Testis (tissue), 3 donors: Measurements from ENCODE around the gene KCNQ1. TPM values are rescaled to one million over a fixed set of nuclear protein-coding genes. Genes with fewer than 3 reads are reported as not detected.

ENCODE experiments used
- DNase-seq: peaks from one replicate; pipeline ENCODE4 v3.0.0-alpha.2; 2019
- H3K27ac ChIP-seq, 2 donors: fragments of 200-600 bp; sonication (generic); one replicate each; pipeline ENCODE4 v1.5.1; 2019
- H3K27me3 ChIP-seq: fragments of 200-600 bp; sonication (generic); one replicate; pipeline ENCODE4 v1.5.1; 2019
- H3K36me3 ChIP-seq: fragments of 200-600 bp; sonication (generic); one replicate; pipeline ENCODE4 v1.5.1; 2017; ENCODE audit warnings: low read depth; ENCODE audit errors: missing control alignments
- H3K4me1 ChIP-seq: fragments of 200-600 bp; sonication (generic); one replicate; pipeline ENCODE4 v1.5.1; 2019
- H3K4me3 ChIP-seq, 2 donors: fragments of 200-600 bp; sonication (generic); one replicate each; pipeline ENCODE4 v1.5.1; 2017 to 2019
- H3K9me3 ChIP-seq: fragments of 200-600 bp; sonication (generic); one replicate; pipeline ENCODE4 v1.5.1; 2017
- POLR2A ChIP-seq: fragments of 450-650 bp; IDR thresholded peaks from one replicate; pipeline ENCODE4 v1.6.1; 2017; ENCODE audit warnings: antibody characterized with exemption, mild to moderate bottlenecking, moderate library complexity
- WGBS, 2 donors: methylation state at CpG; one replicate each; pipeline ENCODE4 v1.1.5; 2018; 5-methylcytosine and 5-hydroxymethylcytosine counted together
- intact Hi-C: fragments of 100-400 bp; cut with DNase I; formaldehyde crosslinking; loops from one replicate; pipeline ENCODE4 v1.15.1; 2023; ENCODE audit warnings: low total_unique reads
- polyA plus RNA-seq: library from polyadenylated mRNA; stranded (reverse); fragments of 350-450 nt; fragmentation: Illumina TruSeq; extraction: RNeasy Lipid Tissue Mini Kit (QIAGEN cat#74804); gene quantifications from one replicate; pipeline ENCODE4 v1.2.3, GENCODE V29; 2014; ENCODE audit warnings: low read depth, low replicate concordance; ENCODE audit not compliant: insufficient read depth
- total RNA-seq, 2 donors: library from RNA; depleted of rRNA; stranded (reverse); fragments of >200 nt; gene quantifications; one replicate each; pipeline ENCODE4 v1.2.3, GENCODE V29; 2016
- TF ChIP-seq, protein P1 (sequence below), 3 experiments: fragments of 450-650 bp in 2 of 3; fragments of 200-600 bp in 1 of 3; sonication (generic) in 1 of 3; IDR thresholded peaks; one replicate each; pipeline ENCODE4 v1.5.1; 2016 to 2019; ENCODE audit warnings: antibody characterized with exemption in 3 of 3, mild to moderate bottlenecking in 2 of 3, moderate library complexity in 1 of 3

The KCNQ1 gene
- total and polyA plus RNA-seq, 3 donors from 2014 or later, result 6.0 to 24.2 (median 12.8) TPM

DNA sequence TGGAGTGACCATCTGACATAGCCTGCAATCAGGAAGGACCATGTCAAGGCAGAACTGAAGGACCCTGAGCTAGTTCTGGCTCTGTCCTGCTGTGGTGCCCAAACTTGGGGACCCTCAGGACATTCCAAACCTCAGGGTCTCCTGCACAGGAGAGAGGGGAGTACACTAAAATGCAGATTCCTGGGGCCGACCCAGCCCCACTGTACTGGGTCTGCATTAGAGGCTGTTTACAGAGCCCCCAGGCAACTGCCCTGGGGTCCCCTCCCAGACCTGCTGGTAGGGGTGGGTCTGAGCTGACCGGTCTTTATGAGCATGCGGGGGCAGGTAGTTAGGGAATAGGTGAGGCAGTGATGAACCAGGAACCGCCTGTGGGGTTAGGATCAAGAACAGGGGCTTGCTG is 7.3 kb upstream of the KCNQ1 start:
- Histone ChIP-seq H3K4me3 (no peak overlapping the region), H3K9me3 (no peaks in the 10 kb centered on the region), H3K27me3 (no peaks in the 10 kb centered on the region), H3K4me1 (no peaks in the 10 kb centered on the region), H3K36me3 (no peaks in the 10 kb centered on the region), H3K27ac (no peak overlapping the region)
- WGBS, 2 donors, result 90 to 100% methylated on average over 3 to 4 of the region's 4 CpGs
- TF ChIP-seq, protein P1, sequence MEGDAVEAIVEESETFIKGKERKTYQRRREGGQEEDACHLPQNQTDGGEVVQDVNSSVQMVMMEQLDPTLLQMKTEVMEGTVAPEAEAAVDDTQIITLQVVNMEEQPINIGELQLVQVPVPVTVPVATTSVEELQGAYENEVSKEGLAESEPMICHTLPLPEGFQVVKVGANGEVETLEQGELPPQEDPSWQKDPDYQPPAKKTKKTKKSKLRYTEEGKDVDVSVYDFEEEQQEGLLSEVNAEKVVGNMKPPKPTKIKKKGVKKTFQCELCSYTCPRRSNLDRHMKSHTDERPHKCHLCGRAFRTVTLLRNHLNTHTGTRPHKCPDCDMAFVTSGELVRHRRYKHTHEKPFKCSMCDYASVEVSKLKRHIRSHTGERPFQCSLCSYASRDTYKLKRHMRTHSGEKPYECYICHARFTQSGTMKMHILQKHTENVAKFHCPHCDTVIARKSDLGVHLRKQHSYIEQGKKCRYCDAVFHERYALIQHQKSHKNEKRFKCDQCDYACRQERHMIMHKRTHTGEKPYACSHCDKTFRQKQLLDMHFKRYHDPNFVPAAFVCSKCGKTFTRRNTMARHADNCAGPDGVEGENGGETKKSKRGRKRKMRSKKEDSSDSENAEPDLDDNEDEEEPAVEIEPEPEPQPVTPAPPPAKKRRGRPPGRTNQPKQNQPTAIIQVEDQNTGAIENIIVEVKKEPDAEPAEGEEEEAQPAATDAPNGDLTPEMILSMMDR (IDR thresholded peaks at IDR 0.05), result no peak
- TF ChIP-seq POLR2A, result no peak
- no peak for DNase-seq
- intact Hi-C loops, result no loop called here

DNA sequence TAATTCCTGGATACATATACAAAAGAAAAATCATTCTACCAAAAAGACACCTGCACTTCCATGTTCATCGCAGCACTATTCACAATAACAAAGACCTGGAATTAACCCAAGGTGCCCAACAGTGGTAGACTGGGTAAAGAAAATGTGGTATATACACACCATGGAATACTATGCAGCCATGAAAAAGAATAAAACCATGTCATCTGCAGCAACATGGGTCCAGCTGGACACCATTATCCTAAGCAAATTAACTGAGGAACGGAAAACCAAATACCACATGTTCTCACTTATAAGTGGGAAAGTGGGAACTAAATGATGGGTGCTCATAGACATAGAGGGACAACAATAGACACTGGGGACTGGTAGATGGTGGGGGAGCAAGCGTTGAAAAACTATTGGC is 5.0 kb upstream of the KCNQ1 start:
- H3K9me3 ChIP-seq, result no peaks in the 10 kb centered on the region
- WGBS, 2 donors, result 92 to 93% methylated on average over 3 of the region's 3 CpGs
- TF ChIP-seq, protein P1 (IDR thresholded peaks at IDR 0.05), result no peak
- no peak for TF ChIP-seq POLR2A
- H3K27ac ChIP-seq, result no peak overlapping the region
- H3K4me1 ChIP-seq, result no peaks in the 10 kb centered on the region
- H3K4me3 ChIP-seq, result no peak overlapping the region
- intact Hi-C loops, result no loop called here
- H3K36me3 ChIP-seq, result no peaks in the 10 kb centered on the region
- DNase-seq, result no peak
- H3K27me3 ChIP-seq, result no peaks in the 10 kb centered on the region

DNA sequence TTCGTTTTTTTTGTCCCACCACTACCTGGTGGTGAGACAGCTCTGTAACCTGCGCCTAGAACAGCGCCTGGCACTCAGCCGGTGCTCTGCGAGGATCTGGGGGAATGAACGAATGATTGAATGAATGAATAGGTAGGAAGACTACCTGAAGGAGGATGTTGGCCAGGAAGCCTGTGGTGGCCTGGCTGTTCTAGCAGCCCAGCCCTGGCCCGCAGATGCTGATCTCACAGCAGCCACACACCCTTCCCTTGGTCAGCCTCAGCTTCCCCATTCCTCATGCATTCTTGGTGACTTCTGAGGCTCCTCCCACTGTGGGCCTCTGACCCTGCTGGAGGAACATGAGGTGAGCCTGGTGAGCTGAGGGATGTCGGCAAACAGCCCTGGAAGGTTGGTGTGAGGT is 4.2 kb upstream of the KCNQ1 start:
- WGBS, 2 donors, result 83% methylated on average over 8 of the region's 8 CpGs
- no peaks in the 10 kb centered on the region for H3K27me3 ChIP-seq
- H3K36me3 ChIP-seq, result no peaks in the 10 kb centered on the region

DNA sequence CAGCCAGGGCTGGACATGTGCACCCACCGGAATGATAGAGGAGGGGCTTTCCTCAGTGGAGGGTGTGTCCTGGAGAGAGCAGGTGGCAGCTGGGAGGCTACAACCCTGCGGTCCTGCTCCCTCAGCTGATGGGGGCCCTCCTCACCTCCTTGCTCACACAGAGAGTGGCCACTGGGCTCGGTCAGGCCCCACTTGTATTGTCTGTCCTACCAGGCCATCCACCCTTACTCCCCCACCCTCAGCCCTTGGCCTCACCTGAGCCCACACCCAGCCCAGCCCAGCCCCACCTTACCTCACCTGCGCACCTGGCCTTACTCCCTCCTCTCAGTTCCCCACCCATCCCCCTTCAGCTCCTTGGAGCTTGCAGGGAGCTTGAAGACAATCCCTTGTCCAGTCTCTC is 3.6 kb upstream of the KCNQ1 start:
- H3K4me1 ChIP-seq, result no peaks in the 10 kb centered on the region
- H3K4me3 ChIP-seq, result no peak overlapping the region
- DNase-seq, result no peak
- 68 to 76% methylated on average over 3 to 4 of the region's 4 CpGs for WGBS, 2 donors
- H3K9me3 ChIP-seq, result no peaks in the 10 kb centered on the region
- H3K27ac ChIP-seq, result no peak overlapping the region
- H3K27me3 ChIP-seq, result no peaks in the 10 kb centered on the region
- intact Hi-C loops, result no loop called here
- TF ChIP-seq, protein P1 (IDR thresholded peaks at IDR 0.05), result no peak
- no peak for TF ChIP-seq POLR2A
- H3K36me3 ChIP-seq, result no peaks in the 10 kb centered on the region

More for the DNA sequence above, 4.2 kb upstream of the KCNQ1 start:
- intact Hi-C loops, result no loop called here
- Histone ChIP-seq H3K4me1 (no peaks in the 10 kb centered on the region), H3K27ac (no peak overlapping the region), H3K4me3 (no peak overlapping the region), H3K9me3 (no peaks in the 10 kb centered on the region)
- DNase-seq, result no peak
- no peak for TF ChIP-seq POLR2A
- TF ChIP-seq, protein P1 (IDR thresholded peaks at IDR 0.05), result no peak

DNA sequence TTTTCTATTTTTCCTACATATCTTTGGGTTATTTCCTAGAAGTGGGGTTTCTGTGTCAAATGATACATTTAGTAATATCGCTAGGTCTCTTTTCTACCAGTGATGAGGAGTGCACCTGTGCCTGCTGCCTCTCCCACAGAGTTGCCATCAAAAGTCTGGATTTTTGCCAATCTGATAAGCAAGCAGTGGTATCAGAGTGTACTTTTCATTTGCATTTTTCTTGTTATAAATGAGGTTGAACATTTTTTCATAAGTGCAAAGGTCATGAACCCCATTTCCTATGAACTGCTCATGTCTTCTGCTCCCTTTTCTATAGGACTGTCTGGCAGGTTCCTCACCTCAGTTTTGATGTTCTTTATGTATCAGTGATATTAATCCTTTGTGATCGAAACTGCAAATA is 2.2 kb upstream of the KCNQ1 start:
- Histone ChIP-seq H3K4me3 (no peak overlapping the region), H3K36me3 (no peaks in the 10 kb centered on the region), H3K27me3 (no peaks in the 10 kb centered on the region), H3K4me1 (no peaks in the 10 kb centered on the region), H3K9me3 (no peaks in the 10 kb centered on the region), H3K27ac (no peak overlapping the region)
- TF ChIP-seq, protein P1 (IDR thresholded peaks at IDR 0.05), result no peak
- TF ChIP-seq POLR2A, result no peak
- WGBS, 2 donors, result 88 to 92% methylated on average over 2 of the region's 2 CpGs
- DNase-seq, result no peak
- intact Hi-C loops, result no loop called here
